HepG2 (cell line): ENCODE results near the gene ADAMTS2. TPM values are rescaled to one million over a fixed set of nuclear protein-coding genes. Genes with fewer than 3 reads are reported as not detected.

Experiments
- GMEB1 ChIP-seq: sonication (generic); formaldehyde crosslinking; IDR thresholded peaks from 2 replicates; pipeline ENCODE4 v1.5.1; 2020; ENCODE audit warnings: missing genetic modification reagents, mild to moderate bottlenecking, borderline replicate concordance
- JDP2 ChIP-seq: sonication (generic); formaldehyde crosslinking; IDR thresholded peaks from 2 replicates; pipeline ENCODE4 v1.8.1; 2022; ENCODE audit warnings: missing genetic modification reagents, borderline replicate concordance
- MAFF ChIP-seq: IDR thresholded peaks from 2 replicates; pipeline ENCODE4 v1.6.1; 2011; ENCODE audit warnings: low read depth, low read length, improper control_type of control experiment
- SP1 ChIP-seq, 2 experiments: fragments of 450-650 bp in 1 of 2; sonication (generic) in 1 of 2; formaldehyde crosslinking in 1 of 2; IDR thresholded peaks; 2 replicates each; pipeline versions ENCODE4 v1.4.0 to v1.6.1; 2016 to 2020; ENCODE audit warnings: missing genetic modification reagents in 1 of 2
- ZNF609 ChIP-seq: sonication (generic); formaldehyde crosslinking; IDR thresholded peaks from 2 replicates; pipeline ENCODE4 v1.4.0; 2020; ENCODE audit warnings: mild to moderate bottlenecking, missing genetic modification reagents, borderline replicate concordance
- ZNF879 ChIP-seq: sonication (generic); formaldehyde crosslinking; IDR thresholded peaks from 2 replicates; pipeline ENCODE4 v1.8.1; 2023; ENCODE audit warnings: missing genetic modification reagents
- polyA plus RNA-seq, 8 experiments: library from polyadenylated mRNA; depleted of rRNA in 3 of 8; stranded (reverse) in 7 of 8; unstranded in 1 of 8; fragments of >200 nt; fragmentation: Illumina TruSeq in 4 of 8; extraction: Trizol in 4 of 8; gene quantifications; 2 replicates each; pipeline versions ENCODE4 v1.2.1 to v1.2.3, GENCODE V29; 2011 to 2016; ENCODE audit warnings: low read depth in 4 of 8, missing spikeins in 1 of 8, mixed read lengths in 1 of 8; ENCODE audit not compliant: insufficient read depth in 1 of 8
- total RNA-seq, 5 experiments: library from RNA; depleted of rRNA; stranded (reverse); fragments of >200 nt; fragmentation: Illumina TruSeq; extraction: Trizol; gene quantifications; 2 replicates each; pipeline ENCODE4 v1.2.3, GENCODE V29; 2016; ENCODE audit warnings: low read depth in 1 of 5

ADAMTS2 gene
- total and polyA plus RNA-seq, 2 of the 13 experiments (the other 11 are each of a cell fraction or from before 2014, with no cell fraction given), result 0.24 to 3.5 TPM

GRCh38 chr5:179164331-179165311, 180.6 kb downstream of the ADAMTS2 start (continued):
- TF ChIP-seq ZNF609 (CRISPR knock-in tag) (no peak), JDP2 (CRISPR knock-in tag) (no peak), ZNF879 (CRISPR knock-in tag) (no peak), GMEB1 (CRISPR knock-in tag) (no peak), MAFF (no peak), SP1 (IDR thresholded peaks at IDR 0.05) (no peak), SP1 (CRISPR knock-in tag; IDR thresholded peaks at IDR 0.05) (no peak)
- TF ChIP-seq, all 625 proteins: peak for 0
